Astrocyte of the cerebellum (primary cell): ENCODE results near the gene CCDC171.

Experiments
- DNase-seq: peaks from one replicate; pipeline ENCODE4 v3.0.0-alpha.2; 2011; ENCODE audit warnings: low read depth
- H3K4me3 ChIP-seq: 2 replicates; pipeline ENCODE4 v1.5.1; 2011; ENCODE audit warnings: mild to moderate bottlenecking, low read depth, low read length, moderate library complexity
- CTCF ChIP-seq: IDR thresholded peaks from 2 replicates; pipeline ENCODE4 v1.5.1; 2012; ENCODE audit warnings: low read length, low read depth, moderate library complexity, mild to moderate bottlenecking; ENCODE audit errors: missing control alignments
- in situ Hi-C: cut with HindIII; loops from 2 replicates; pipeline ENCODE4 v1.10.0; 2017; ENCODE audit warnings: low sequenced_read_pairs

Gene CCDC171

DNA sequence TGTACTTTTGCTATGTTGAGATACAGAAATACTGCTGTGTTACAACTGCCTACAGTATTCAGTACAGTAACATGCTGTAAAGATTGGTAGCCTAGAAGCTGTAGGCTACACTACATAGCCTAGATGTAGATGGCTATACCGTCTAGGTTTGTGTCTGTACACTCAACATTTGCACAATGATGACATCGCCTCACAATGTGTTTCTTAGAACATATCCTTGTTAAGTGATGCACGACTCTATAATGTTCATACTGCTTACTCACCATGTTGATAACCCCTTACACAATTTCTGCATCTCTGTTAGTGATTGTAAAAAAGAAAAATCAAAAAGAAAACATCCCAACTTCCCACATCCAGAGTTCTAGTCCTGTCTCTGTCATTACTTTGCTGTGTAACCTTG lies 450.0 kb downstream of the CCDC171 start:
- TF ChIP-seq CTCF: no peak
- no peak for DNase-seq
- in situ Hi-C loops: no loop called here
- H3K4me3 ChIP-seq: no peak overlapping the region

GRCh38 chr9:16003785-16004184 lies 450.9 kb downstream of the CCDC171 start:
- no peak for TF ChIP-seq CTCF
- no peak overlapping the region for H3K4me3 ChIP-seq
- in situ Hi-C loops: no loop called here
- no peak for DNase-seq

- in situ Hi-C loops: no loop called here
- no peak for DNase-seq
- TF ChIP-seq CTCF: no peak
- no peak overlapping the region for H3K4me3 ChIP-seq
Measured at GRCh38 chr9:16004613-16005012, 451.8 kb downstream of the CCDC171 start.

- in situ Hi-C loops: no loop called here
- no peak for DNase-seq
- no peak overlapping the region for H3K4me3 ChIP-seq
- TF ChIP-seq CTCF: no peak
Measured at GRCh38 chr9:16010221-16010620, 457.4 kb downstream of the CCDC171 start.

DNA sequence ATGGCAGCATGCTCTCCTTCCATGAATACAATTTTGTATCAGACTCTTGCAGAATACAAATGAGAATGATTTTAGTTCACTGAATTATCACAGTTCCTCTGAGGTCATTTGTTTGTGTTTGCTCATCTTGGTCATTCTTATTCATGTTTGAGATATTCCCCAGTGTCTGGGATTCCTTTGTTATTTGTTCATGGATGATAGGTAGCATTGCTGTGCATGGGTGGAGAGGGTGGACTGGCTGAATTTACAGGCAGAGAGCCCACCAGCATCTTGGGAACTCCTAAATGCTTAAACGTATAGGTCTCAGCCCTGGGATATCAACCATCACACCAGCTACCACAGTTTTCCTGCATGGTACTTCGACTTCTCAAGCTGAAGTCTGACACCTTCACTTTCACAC lies 459.8 kb downstream of the CCDC171 start:
- in situ Hi-C loops: no loop called here
- no peak for TF ChIP-seq CTCF
- no peak for DNase-seq
- H3K4me3 ChIP-seq: no peak overlapping the region

DNA sequence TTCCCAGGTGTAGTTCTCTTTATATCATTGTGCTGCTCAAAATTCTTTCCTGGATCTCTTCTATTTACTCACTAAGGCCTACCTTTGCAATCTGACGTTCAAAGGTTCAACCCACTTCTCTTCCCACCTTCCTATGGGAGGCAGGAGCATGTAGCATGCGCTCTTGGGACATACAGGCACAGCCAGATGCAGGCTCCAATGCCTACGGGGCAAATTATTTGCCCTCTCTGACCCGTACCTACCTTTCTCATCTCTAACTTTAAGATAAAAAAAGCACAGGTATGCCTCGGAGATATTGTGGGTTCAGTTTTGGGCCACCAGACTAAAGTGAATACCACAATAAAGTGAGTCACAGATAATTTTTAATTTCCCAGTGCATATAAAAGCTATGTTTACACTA lies 460.5 kb downstream of the CCDC171 start:
- TF ChIP-seq CTCF: no peak
- no peak overlapping the region for H3K4me3 ChIP-seq
- in situ Hi-C loops: no loop called here
- no peak for DNase-seq

GRCh38 chr9:16013826-16014225 lies 461.0 kb downstream of the CCDC171 start:
- no peak for DNase-seq
- in situ Hi-C loops: no loop called here
- H3K4me3 ChIP-seq: no peak overlapping the region
- no peak for TF ChIP-seq CTCF
